ENCODE results near the gene PTPRCAP. TPM values are rescaled to one million over a fixed set of nuclear protein-coding genes. Genes with fewer than 3 reads are reported as not detected.
A peak's percentile ranks its signal among the peaks of the same experiment; 100 is the strongest.
"Not testable (repeated sequence)": the region's sequence is repeated elsewhere in the genome, so short reads cannot be mapped to it uniquely, and the experiment has no call there.

The PTPRCAP gene
- total RNA-seq (1 to 10 TPM; 3.9 to 5.0 TPM), polyA plus RNA-seq (1 to 10 TPM; 2.9 to 6.2 TPM)

GRCh38 chr11:67437082-67437808, at the start of gene PTPRCAP:
TSS of gene PTPRCAP (minus strand) at chr11:67437682. CDS start at chr11:67437619, 63 bp downstream.
- TF ChIP-seq, protein P1, sequence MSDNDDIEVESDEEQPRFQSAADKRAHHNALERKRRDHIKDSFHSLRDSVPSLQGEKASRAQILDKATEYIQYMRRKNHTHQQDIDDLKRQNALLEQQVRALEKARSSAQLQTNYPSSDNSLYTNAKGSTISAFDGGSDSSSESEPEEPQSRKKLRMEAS (IDR thresholded peaks at IDR 0.05) = no peak
- Histone ChIP-seq H3K4me3 (ENCODE audit: low read depth in 1 of 3, low read length in 3 of 3) (peak within 1 kb of the TSS in 2 of 3 donors; percentile 7 to 17), H3K27me3 (ENCODE audit: control insufficient read depth in 4 of 4, insufficient read depth in 4 of 4, low read length in 3 of 4) (no peaks in the 10 kb centered on the region), H3K36me3 (ENCODE audit: control insufficient read depth in 4 of 4, insufficient read depth in 3 of 4, low read depth in 1 of 4, low read length in 3 of 4) (peaks cover 3 to 40% (median 8%) of the 10 kb centered on the region in 4 donors), H3K9ac (ENCODE audit: low read depth in 1 of 2, low read length in 2 of 2) (peak within 1 kb of the TSS in 1 of 2 donors; percentile 53), H3K27ac (ENCODE audit: low read depth in 1 of 2, low read length in 2 of 2) (peak within 1 kb of the TSS in 1 of 2 donors; percentile 59), H3K4me1 (ENCODE audit: control insufficient read depth in 4 of 4, insufficient read depth in 4 of 4, low read length in 3 of 4) (peaks cover 0 to 13% (median 5%) of the 10 kb centered on the region in 4 donors), H3K9me3 (ENCODE audit: control insufficient read depth in 4 of 4, low read length in 3 of 4) (no peaks in the 10 kb centered on the region)
- DNase-seq (ENCODE audit: low spot score) = no peak
- WGBS = 74% methylated on average over 26 of the region's 26 CpGs

GRCh38 chr11:67486481-67487195, 49.2 kb upstream of the PTPRCAP start:
- Histone ChIP-seq H3K4me3 (ENCODE audit: low read depth in 1 of 3, low read length in 3 of 3) (no peak overlapping the region), H3K9me3 (ENCODE audit: control insufficient read depth in 4 of 4, low read length in 3 of 4) (no peaks in the 10 kb centered on the region), H3K27me3 (ENCODE audit: control insufficient read depth in 4 of 4, insufficient read depth in 4 of 4, low read length in 3 of 4) (no peaks in the 10 kb centered on the region), H3K27ac (ENCODE audit: low read depth in 1 of 2, low read length in 2 of 2) (no peak overlapping the region), H3K4me1 (ENCODE audit: control insufficient read depth in 4 of 4, insufficient read depth in 4 of 4, low read length in 3 of 4) (peaks cover 10 to 25% (median 15%) of the 10 kb centered on the region in 4 donors), H3K9ac (ENCODE audit: low read depth in 1 of 2, low read length in 2 of 2) (no peak overlapping the region), H3K36me3 (ENCODE audit: control insufficient read depth in 4 of 4, insufficient read depth in 3 of 4, low read depth in 1 of 4, low read length in 3 of 4) (peaks cover 6 to 28% (median 12%) of the 10 kb centered on the region in 4 donors)
- WGBS = 89% methylated on average over 20 of the region's 20 CpGs
- TF ChIP-seq TAF1 (conservative IDR thresholded peaks at IDR 0.05) = no peak
- no peak for TF ChIP-seq RAD21 (IDR thresholded peaks at IDR 0.05)
- no peak for TF ChIP-seq REST (IDR thresholded peaks at IDR 0.05)
- DNase-seq (ENCODE audit: low spot score) = no peak

DNA sequence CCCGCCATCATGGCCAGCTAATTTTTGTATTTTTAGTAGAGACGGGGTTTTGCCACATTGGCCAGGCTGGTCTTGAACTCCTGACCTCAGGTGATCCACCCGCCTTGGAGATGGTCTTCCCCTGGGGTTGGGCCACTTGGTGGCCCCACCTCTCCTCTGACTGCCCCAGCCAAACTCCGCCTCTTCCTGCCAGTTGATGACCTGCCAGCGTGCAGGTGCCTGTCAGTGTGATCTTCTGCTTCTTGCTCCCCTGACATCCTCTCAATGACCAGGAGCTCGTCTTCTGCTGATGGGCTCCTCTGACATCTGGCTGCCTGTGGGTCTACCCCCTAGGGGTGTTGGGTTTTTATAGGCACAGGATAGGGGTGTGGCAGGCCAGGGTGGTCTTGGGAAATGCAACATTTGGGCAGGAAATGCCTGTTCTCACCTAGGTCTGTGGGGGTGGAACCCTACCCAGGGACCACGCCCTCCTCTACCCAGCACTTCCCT, 48.4 kb upstream of the PTPRCAP start:
- H3K4me3 ChIP-seq (ENCODE audit: low read depth in 1 of 3, low read length in 3 of 3); H3K27ac ChIP-seq (ENCODE audit: low read depth in 1 of 2, low read length in 2 of 2); DNase-seq (ENCODE audit: low spot score); H3K27me3 ChIP-seq (ENCODE audit: control insufficient read depth in 4 of 4, insufficient read depth in 4 of 4, low read length in 3 of 4); H3K9me3 ChIP-seq (ENCODE audit: control insufficient read depth in 4 of 4, low read length in 3 of 4); H3K9ac ChIP-seq (ENCODE audit: low read depth in 1 of 2, low read length in 2 of 2): not testable (repeated sequence)
- Histone ChIP-seq H3K36me3 (ENCODE audit: control insufficient read depth in 4 of 4, insufficient read depth in 3 of 4, low read depth in 1 of 4, low read length in 3 of 4) (peaks cover 3 to 22% (median 11%) of the 10 kb centered on the region in 4 donors), H3K4me1 (ENCODE audit: control insufficient read depth in 4 of 4, insufficient read depth in 4 of 4, low read length in 3 of 4) (peaks cover 10 to 25% (median 15%) of the 10 kb centered on the region in 4 donors)
- 90% methylated on average over 7 of the region's 7 CpGs for WGBS

DNA sequence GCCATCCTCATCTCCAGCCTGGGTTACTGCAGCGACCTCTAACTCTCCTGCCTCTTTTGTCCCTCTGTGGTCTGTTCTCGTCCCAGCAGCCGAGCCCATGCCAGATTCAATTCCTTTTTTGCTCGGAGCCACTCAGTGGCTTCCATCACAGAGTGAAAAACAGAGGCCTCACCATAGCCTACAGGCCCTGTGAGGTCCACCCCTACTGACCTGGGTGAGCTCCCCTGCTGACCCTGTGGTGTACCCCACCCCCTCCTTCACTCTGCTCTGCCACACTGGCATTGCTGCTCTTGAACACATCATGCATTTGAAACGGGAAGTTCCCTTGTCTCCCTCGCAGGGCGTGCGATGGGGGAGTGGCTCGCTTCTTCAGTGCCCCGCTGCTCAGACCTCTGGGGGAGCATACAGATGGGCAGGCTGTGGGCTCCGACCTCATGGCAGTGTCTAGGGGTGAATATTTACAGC, 47.4 kb upstream of the PTPRCAP start:
- DNase-seq (ENCODE audit: low spot score) = no peak
- TF ChIP-seq FOXA2 (IDR thresholded peaks at IDR 0.05) (no peak), ZBTB33 (IDR thresholded peaks at IDR 0.05) (no peak), REST (IDR thresholded peaks at IDR 0.05) (no peak), YY1 (IDR thresholded peaks at IDR 0.05) (no peak)
- Histone ChIP-seq H3K9ac (ENCODE audit: low read depth in 1 of 2, low read length in 2 of 2) (no peak overlapping the region), H3K9me3 (ENCODE audit: control insufficient read depth in 4 of 4, low read length in 3 of 4) (no peaks in the 10 kb centered on the region), H3K27me3 (ENCODE audit: control insufficient read depth in 4 of 4, insufficient read depth in 4 of 4, low read length in 3 of 4) (no peaks in the 10 kb centered on the region), H3K4me3 (ENCODE audit: low read depth in 1 of 3, low read length in 3 of 3) (no peak overlapping the region), H3K4me1 (ENCODE audit: control insufficient read depth in 4 of 4, insufficient read depth in 4 of 4, low read length in 3 of 4) (peaks cover 10 to 25% (median 15%) of the 10 kb centered on the region in 4 donors), H3K27ac (ENCODE audit: low read depth in 1 of 2, low read length in 2 of 2) (peak overlapping the region in 1 of 2 donors; percentile 52), H3K36me3 (ENCODE audit: control insufficient read depth in 4 of 4, insufficient read depth in 3 of 4, low read depth in 1 of 4, low read length in 3 of 4) (peaks cover 2 to 12% (median 7%) of the 10 kb centered on the region in 4 donors)
- WGBS = 75% methylated on average over 11 of the region's 11 CpGs

All from liver (tissue), 9 donors.